Pancreas (tissue), 10 donors: ENCODE measurements around the gene CCDC73. TPM values are rescaled to one million over a fixed set of nuclear protein-coding genes. Genes with fewer than 3 reads are reported as not detected.

ENCODE experiments used
- ATAC-seq, 4 donors: fragments of 200-7000 bp; cut with Tn5 transposase; one replicate each; pipeline versions ENCODE4 v1.8.0 to v1.9.1; 2020; ENCODE audit warnings: mild to moderate bottlenecking in 4 of 4, moderate library complexity in 4 of 4
- DNase-seq, 6 donors: peaks; one replicate each; pipeline ENCODE4 v3.0.0-alpha.2; 2020
- FAIRE-seq: peaks from 2 replicates; lab custom pipeline; 2012; peaks lifted over from hg19 to GRCh38; lab: Jason Lieb, UNC
- H3K27ac ChIP-seq, 4 donors: fragments of 200-600 bp; sonication (generic); 1 replicate in 3 of 4; 2 replicates in 1 of 4; pipeline versions ENCODE4 v1.5.0 to v1.8.0; 2020
- H3K27me3 ChIP-seq, 4 donors: fragments of 200-600 bp; one replicate each; pipeline ENCODE4 v1.8.0; 2021
- H3K36me3 ChIP-seq, 3 donors: fragments of 200-600 bp; sonication (generic) in 1 of 3; one replicate each; pipeline versions ENCODE4 v1.5.0 to v1.8.0; 2020 to 2021
- H3K4me1 ChIP-seq, 3 donors: fragments of 200-600 bp; one replicate each; pipeline ENCODE4 v1.8.0; 2021
- H3K4me3 ChIP-seq, 4 donors: fragments of 200-600 bp; sonication (generic) in 2 of 4; one replicate each; pipeline versions ENCODE4 v1.5.0 to v1.8.0; 2020 to 2021
- H3K9me3 ChIP-seq, 4 donors: fragments of 200-600 bp; one replicate each; pipeline ENCODE4 v1.8.0; 2021
- CTCF ChIP-seq, 4 donors: fragments of 200-600 bp; sonication (generic) in 3 of 4; IDR thresholded peaks; one replicate each; pipeline versions ENCODE4 v1.5.0 to v1.8.0; 2021; ENCODE audit warnings: antibody characterized with exemption in 4 of 4
- WGBS, 2 donors: extraction: QIAGEN DNeasy Blood & Tissue Kit; methylation state at CpG; one replicate each; pipeline ENCODE4 v1.1.7; 2013; 5-methylcytosine and 5-hydroxymethylcytosine counted together
- intact Hi-C, 3 donors: fragments of 100-400 bp; cut with DNase I; formaldehyde crosslinking; loops; one replicate each; pipeline versions ENCODE4 v1.11.1 to v1.14.2; 2022
- polyA plus RNA-seq, 2 donors: library from polyadenylated mRNA; stranded (reverse); fragments of 200-250 nt; gene quantifications; one replicate each; pipeline ENCODE4 v1.2.3, GENCODE V29; 2013
- total RNA-seq, 6 donors: library from RNA; stranded (reverse); fragmentation: NEBNext Ultra II Directional in 4 of 6; extraction: Animal tissue kit (Norgen Biotek cat#: 25700) in 4 of 6; gene quantifications; one replicate each; pipeline versions ENCODE4 v1.2.1 to v1.2.4, GENCODE V29; 2021 to 2023
- donor health status: healthy with polysubstance abuse.
- donor health status: DM: no; HTN: no; CAD: no; lungs with moderate emphysema.
- donor health status: DM: no; HTN: no; CAD: no.
- donor health status: control.
- donor health status: control.
- donor health status: Bipolar disorder and iron deficiency.
- donor health status: DM: yes; HTN: yes; CAD: no.
- donor health status: DM: no; HTN: no; CAD: no.
- donor health status: DM: no; HTN: no; CAD: no.
- donor health status: DM: yes; HTN: yes; CAD: no.

CCDC73 gene
- total RNA-seq (under 1 TPM in 1 of 6 donors, not detected in 5; 0.06 TPM), polyA plus RNA-seq (not detected)

GRCh38 chr11:32794439-32794838 lies at the start of gene CCDC73:
Gene CCDC73, minus strand, starts transcription at chr11:32794662. Its CDS starts 34,419 bp downstream, at chr11:32760243.
- Histone ChIP-seq H3K4me1 (no peaks in the 10 kb centered on the region), H3K4me3 (no peak within 1 kb of the TSS), H3K36me3 (no peaks in the 10 kb centered on the region), H3K9me3 (no peaks in the 10 kb centered on the region), H3K27me3 (no peaks in the 10 kb centered on the region), H3K27ac (no peak within 1 kb of the TSS)
- intact Hi-C loops, result loop anchor here in 2 of 3 donors (10.0 kb wide), 2 partner anchors 470 to 480 kb away; no protein-coding TSS in a partner anchor
- 83 to 91% methylated on average over 12 of the region's 12 CpGs for WGBS, 2 donors
- no peak for ATAC-seq
- no peak for DNase-seq
- no peak for TF ChIP-seq CTCF (IDR thresholded peaks at IDR 0.05)
- FAIRE-seq, result no peak

- FAIRE-seq (no peak), DNase-seq (no peak), ATAC-seq (no peak)
- Histone ChIP-seq H3K27me3 (no peaks in the 10 kb centered on the region), H3K36me3 (no peaks in the 10 kb centered on the region), H3K4me1 (no peaks in the 10 kb centered on the region), H3K9me3 (no peaks in the 10 kb centered on the region), H3K27ac (no peak overlapping the region), H3K4me3 (no peak overlapping the region)
- no peak for TF ChIP-seq CTCF (IDR thresholded peaks at IDR 0.05)
- intact Hi-C loops, result no loop called here
- whole genome bisulfite sequencing, 2 donors, result 63 to 80% methylated on average over 3 of the region's 3 CpGs
These were observed 49.1 kb upstream of the CCDC73 start for GRCh38 chr11:32843544-32843943.

GRCh38 chr11:32840587-32840986 lies 46.1 kb upstream of the CCDC73 start:
- no peak for TF ChIP-seq CTCF (IDR thresholded peaks at IDR 0.05)
- H3K4me3 ChIP-seq, result no peak overlapping the region
- H3K36me3 ChIP-seq, result no peaks in the 10 kb centered on the region
- WGBS, 2 donors, result 89 to 93% methylated on average over 2 of the region's 2 CpGs
- H3K4me1 ChIP-seq, result no peaks in the 10 kb centered on the region
- ATAC-seq (no peak), DNase-seq (no peak), FAIRE-seq (no peak)
- intact Hi-C loops, result no loop called here
- no peaks in the 10 kb centered on the region for H3K27me3 ChIP-seq
- no peaks in the 10 kb centered on the region for H3K9me3 ChIP-seq
- no peak overlapping the region for H3K27ac ChIP-seq

GRCh38 chr11:32839308-32839707 lies 44.8 kb upstream of the CCDC73 start:
- ATAC-seq (no peak), FAIRE-seq (peak; percentile 99)
- whole genome bisulfite sequencing, 2 donors, result 83 to 85% methylated on average over 2 of the region's 2 CpGs

More at GRCh38 chr11:32839308-32839707, 44.8 kb upstream of the CCDC73 start:
- no peak for TF ChIP-seq CTCF (IDR thresholded peaks at IDR 0.05)
- Histone ChIP-seq H3K27ac (no peak overlapping the region), H3K4me1 (no peaks in the 10 kb centered on the region), H3K36me3 (no peaks in the 10 kb centered on the region), H3K27me3 (no peaks in the 10 kb centered on the region), H3K4me3 (no peak overlapping the region), H3K9me3 (no peaks in the 10 kb centered on the region)
- intact Hi-C loops, result no loop called here
- DNase-seq, result no peak
